Activated B cell treated with CpG ODN at 0.5 μM for 24 hours (primary cell): ENCODE data around the gene GARRE1. TPM values are rescaled to one million over a fixed set of nuclear protein-coding genes. Genes with fewer than 3 reads are reported as not detected.

ENCODE experiments used
- ATAC-seq: fragments of 200-7000 bp; cut with Tn5 transposase; one replicate; pipeline ENCODE4 v1.10.0; 2021; ENCODE audit warnings: low read depth, mild to moderate bottlenecking, moderate library complexity
- CTCF ChIA-PET: fragments of 350-600 bp; sonication (Branson Sonifier 250); formaldehyde crosslinking; loops from one replicate; lab custom pipeline; 2021; ENCODE audit warnings: antibody characterized with exemption; lab: Charles Lee
- POLR2A ChIA-PET: fragments of 350-600 bp; sonication (Branson Sonifier 250); formaldehyde crosslinking; loops from one replicate; lab custom pipeline; 2021; ENCODE audit warnings: antibody characterized with exemption; lab: Charles Lee
- DNase-seq: peaks from one replicate; pipeline ENCODE4 v3.0.0; 2022
- H3K27ac Mint-ChIP-seq: one replicate; pipeline ENCODE4 v1.8.0; 2020; ENCODE audit warnings: mixed read lengths
- H3K27me3 Mint-ChIP-seq: one replicate; pipeline ENCODE4 v1.8.0; 2021; ENCODE audit warnings: mixed read lengths
- H3K36me3 Mint-ChIP-seq: one replicate; pipeline ENCODE4 v1.8.0; 2021; ENCODE audit warnings: low read depth, mixed read lengths
- H3K4me1 Mint-ChIP-seq: one replicate; pipeline ENCODE4 v1.8.0; 2021; ENCODE audit warnings: mixed read lengths
- H3K4me3 Mint-ChIP-seq: one replicate; pipeline ENCODE4 v1.8.0; 2020; ENCODE audit warnings: mild to moderate bottlenecking, mixed read lengths
- H3K9me3 Mint-ChIP-seq: one replicate; pipeline ENCODE4 v1.8.0; 2020; ENCODE audit warnings: mixed read lengths
- intact Hi-C: fragments of 100-400 bp; cut with micrococcal nuclease; formaldehyde crosslinking; loops from one replicate; pipeline ENCODE4 v1.15.1; 2024
- total RNA-seq: library from RNA; stranded (reverse); gene quantifications from 2 replicates; pipeline ENCODE4 v1.2.3, GENCODE V29; 2022
- TF ChIP-seq, protein P1 (sequence below): fragments of 200-600 bp; IDR thresholded peaks from one replicate; pipeline ENCODE4 v1.8.0; 2022; ENCODE audit warnings: antibody characterized with exemption, mild to moderate bottlenecking

GARRE1 gene
- total RNA-seq, 1 donor from 2014 or later: 30.6 TPM

GRCh38 chr19:34231439-34231838, 22.9 kb upstream of the GARRE1 start:
- H3K36me3 Mint-ChIP-seq: peaks cover 46% of the 10 kb centered on the region
- ChIA-PET CTCF (interaction anchor here (1.3 kb wide), 1 partner anchor 12 kb away, joined by 4 read pairs; no protein-coding TSS in a partner anchor), POLR2A (interaction anchor here (1.4 kb wide), 1 partner anchor 97 kb away, joined by 3 read pairs; no protein-coding TSS in a partner anchor)
- H3K4me3 Mint-ChIP-seq: no peak overlapping the region
- DNase-seq: no peak
- TF ChIP-seq, protein P1, sequence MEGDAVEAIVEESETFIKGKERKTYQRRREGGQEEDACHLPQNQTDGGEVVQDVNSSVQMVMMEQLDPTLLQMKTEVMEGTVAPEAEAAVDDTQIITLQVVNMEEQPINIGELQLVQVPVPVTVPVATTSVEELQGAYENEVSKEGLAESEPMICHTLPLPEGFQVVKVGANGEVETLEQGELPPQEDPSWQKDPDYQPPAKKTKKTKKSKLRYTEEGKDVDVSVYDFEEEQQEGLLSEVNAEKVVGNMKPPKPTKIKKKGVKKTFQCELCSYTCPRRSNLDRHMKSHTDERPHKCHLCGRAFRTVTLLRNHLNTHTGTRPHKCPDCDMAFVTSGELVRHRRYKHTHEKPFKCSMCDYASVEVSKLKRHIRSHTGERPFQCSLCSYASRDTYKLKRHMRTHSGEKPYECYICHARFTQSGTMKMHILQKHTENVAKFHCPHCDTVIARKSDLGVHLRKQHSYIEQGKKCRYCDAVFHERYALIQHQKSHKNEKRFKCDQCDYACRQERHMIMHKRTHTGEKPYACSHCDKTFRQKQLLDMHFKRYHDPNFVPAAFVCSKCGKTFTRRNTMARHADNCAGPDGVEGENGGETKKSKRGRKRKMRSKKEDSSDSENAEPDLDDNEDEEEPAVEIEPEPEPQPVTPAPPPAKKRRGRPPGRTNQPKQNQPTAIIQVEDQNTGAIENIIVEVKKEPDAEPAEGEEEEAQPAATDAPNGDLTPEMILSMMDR: no peak
- ATAC-seq: no peak
- H3K27ac Mint-ChIP-seq: peak overlapping the region; percentile 35
- intact Hi-C loops: no loop called here
- H3K9me3 Mint-ChIP-seq: peaks cover 3% of the 10 kb centered on the region
- H3K4me1 Mint-ChIP-seq: peaks cover 10% of the 10 kb centered on the region
- H3K27me3 Mint-ChIP-seq: no peaks in the 10 kb centered on the region

- CTCF ChIA-PET: interaction anchor here (1.7 kb wide), 1 partner anchor 40 kb away, joined by 3 read pairs; no protein-coding TSS in a partner anchor
- TF ChIP-seq, protein P1: no peak
- peaks cover 10% of the 10 kb centered on the region for H3K4me1 Mint-ChIP-seq
- H3K9me3 Mint-ChIP-seq: peaks cover 3% of the 10 kb centered on the region
- intact Hi-C loops: no loop called here
- H3K27me3 Mint-ChIP-seq: no peaks in the 10 kb centered on the region
- POLR2A ChIA-PET: interaction anchor here (0.9 to 1.5 kb wide), 3 partner anchors 19 to 99 kb away, joined by 3 read pairs; no protein-coding TSS in a partner anchor
- ATAC-seq: peak; percentile 40
- peak overlapping the region; percentile 65 for H3K27ac Mint-ChIP-seq
- DNase-seq: no peak
- no peak overlapping the region for H3K4me3 Mint-ChIP-seq
- peaks cover 32% of the 10 kb centered on the region for H3K36me3 Mint-ChIP-seq
Measured at GRCh38 chr19:34232566-34233481, 21.5 kb upstream of the GARRE1 start.

DNA sequence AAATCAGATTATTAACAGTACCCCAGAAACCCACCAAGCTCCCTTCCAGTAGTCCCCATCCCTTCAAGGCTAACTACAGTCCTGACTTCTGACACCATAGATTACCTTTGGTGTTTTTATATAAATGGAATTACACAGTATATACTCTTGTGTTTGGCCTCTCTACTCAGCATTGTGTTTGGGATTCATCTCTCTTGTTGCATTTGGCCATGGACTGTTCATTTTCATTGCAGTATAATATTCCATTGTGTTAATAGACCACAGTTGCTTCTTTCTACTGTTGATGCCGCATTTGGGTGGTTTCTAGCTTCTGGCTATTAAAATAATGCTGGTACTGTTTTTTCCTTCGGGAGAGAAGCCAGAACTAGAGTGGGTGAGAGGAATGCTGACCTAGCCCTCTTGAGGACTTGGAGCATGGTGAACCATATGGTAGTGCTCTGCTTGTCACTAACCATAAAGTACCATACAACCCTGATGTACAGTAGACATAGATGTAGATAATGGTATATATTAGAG, 18.9 kb upstream of the GARRE1 start:
- CTCF ChIA-PET: no interaction called here
- TF ChIP-seq, protein P1: no peak
- Mint-ChIP-seq H3K4me3 (no peak overlapping the region), H3K9me3 (peaks cover 3% of the 10 kb centered on the region), H3K27me3 (no peaks in the 10 kb centered on the region), H3K4me1 (peaks cover 10% of the 10 kb centered on the region), H3K27ac (no peak overlapping the region), H3K36me3 (peaks cover 9% of the 10 kb centered on the region)
- POLR2A ChIA-PET: no interaction called here
- intact Hi-C loops: no loop called here
- DNase-seq: no peak
- ATAC-seq: no peak

DNA sequence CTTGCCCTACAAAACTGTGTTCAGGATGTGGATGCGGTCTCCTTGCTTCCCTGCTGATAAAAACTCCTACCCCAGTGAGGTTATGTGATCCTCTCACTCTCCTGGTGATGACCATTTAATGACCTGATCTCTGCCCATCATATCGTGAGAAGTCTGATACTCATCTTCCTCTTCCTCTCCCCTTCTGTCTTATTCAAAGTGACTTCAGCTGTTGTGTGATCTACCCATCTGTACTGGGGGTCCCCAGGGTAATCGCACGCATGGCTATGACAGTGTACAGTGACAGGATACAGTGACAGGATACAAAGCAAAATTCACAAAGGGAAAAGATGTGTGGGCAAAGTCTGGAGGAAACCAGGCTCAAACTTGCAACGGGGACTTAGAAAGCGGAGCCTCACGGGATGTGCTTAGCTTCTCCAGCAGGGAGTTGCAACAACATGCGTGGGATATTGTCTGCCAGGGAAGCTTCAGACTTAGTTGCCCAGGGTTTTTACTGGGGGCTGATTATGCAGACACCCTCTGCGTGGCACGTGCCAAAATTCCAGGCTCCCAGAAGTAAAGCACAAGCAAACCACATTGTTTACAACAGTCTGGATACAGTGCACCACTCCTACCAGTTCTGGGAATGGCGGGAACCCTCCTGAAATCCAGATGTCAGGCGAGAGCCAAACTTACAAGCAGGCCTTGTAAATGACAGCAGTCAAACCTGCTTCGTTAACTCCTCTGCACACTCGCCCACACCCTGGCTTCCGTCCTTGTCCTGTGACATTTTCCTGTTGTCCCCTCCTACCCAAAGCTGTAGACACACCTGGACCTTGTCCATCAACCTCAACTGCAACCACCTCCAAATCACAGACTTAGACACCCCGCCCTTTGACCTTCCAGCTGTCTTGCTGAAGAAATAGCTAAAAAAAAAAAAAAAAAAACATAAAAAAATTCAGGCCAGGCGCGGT, 18.0 kb upstream of the GARRE1 start:
- ChIA-PET CTCF (no interaction called here), POLR2A (no interaction called here)
- H3K27ac Mint-ChIP-seq: no peak overlapping the region
- DNase-seq (no peak), ATAC-seq (no peak)
- peaks cover 10% of the 10 kb centered on the region for H3K4me1 Mint-ChIP-seq
- TF ChIP-seq, protein P1: no peak
- intact Hi-C loops: no loop called here
- H3K27me3 Mint-ChIP-seq: no peaks in the 10 kb centered on the region
- H3K36me3 Mint-ChIP-seq: peaks cover 2% of the 10 kb centered on the region
- H3K9me3 Mint-ChIP-seq: peaks cover 3% of the 10 kb centered on the region
- H3K4me3 Mint-ChIP-seq: no peak overlapping the region
